ENCODE measurements around the gene MGAT4B. TPM values are rescaled to one million over a fixed set of nuclear protein-coding genes. Genes with fewer than 3 reads are reported as not detected.

The MGAT4B gene
- total and polyA plus RNA-seq, 2 of the 13 experiments (the other 11 are each of a cell fraction or from before 2014, with no cell fraction given), result 93.5 to 130 TPM

DNA sequence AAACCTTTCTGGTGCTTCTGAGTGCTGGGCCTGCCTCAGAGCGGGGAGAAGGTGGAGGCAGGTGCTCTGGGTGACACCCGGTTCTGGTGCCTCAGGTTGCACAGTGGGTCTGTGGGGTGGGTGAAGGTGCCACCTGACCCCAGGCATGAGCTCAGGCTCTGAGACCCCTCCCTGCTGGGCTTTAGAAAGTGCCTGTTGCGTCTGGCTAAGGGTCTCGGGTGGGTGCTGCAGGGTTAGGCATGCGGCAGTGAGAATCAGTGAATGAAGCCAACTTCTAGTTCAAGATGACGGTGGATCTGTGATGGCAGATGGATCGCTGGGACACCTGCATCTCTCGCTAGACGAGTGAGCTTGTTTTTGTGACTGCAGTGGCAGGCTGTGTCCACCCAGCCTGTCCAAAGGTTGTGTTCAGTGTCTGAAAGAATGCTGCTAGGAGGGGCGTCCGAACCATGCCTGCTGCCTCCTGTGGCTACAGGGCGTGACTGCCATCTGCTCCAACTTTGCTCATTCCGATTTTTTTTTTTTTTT lies 19.1 kb upstream of the MGAT4B start (continued):
- TF ChIP-seq, protein P1, sequence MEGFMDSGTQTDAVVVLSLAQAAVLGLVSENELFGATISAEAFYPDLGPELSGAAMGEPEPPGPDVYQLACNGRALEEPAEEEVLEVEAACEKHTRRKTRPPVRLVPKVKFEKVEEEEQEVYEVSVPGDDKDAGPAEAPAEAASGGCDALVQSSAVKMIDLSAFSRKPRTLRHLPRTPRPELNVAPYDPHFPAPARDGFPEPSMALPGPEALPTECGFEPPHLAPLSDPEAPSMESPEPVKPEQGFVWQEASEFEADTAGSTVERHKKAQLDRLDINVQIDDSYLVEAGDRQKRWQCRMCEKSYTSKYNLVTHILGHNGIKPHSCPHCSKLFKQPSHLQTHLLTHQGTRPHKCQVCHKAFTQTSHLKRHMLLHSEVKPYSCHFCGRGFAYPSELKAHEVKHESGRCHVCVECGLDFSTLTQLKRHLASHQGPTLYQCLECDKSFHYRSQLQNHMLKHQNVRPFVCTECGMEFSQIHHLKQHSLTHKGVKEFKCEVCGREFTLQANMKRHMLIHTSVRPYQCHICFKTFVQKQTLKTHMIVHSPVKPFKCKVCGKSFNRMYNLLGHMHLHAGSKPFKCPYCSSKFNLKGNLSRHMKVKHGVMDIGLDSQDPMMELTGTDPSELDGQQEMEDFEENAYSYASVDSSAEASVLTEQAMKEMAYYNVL (CRISPR knock-in tag; IDR thresholded peaks at IDR 0.05; ENCODE audit: borderline replicate concordance), result 0 out of 2 replicates have a peak, but pooled peaks have one; percentile 59
- TF ChIP-seq YEATS4 (CRISPR knock-in tag; IDR thresholded peaks at IDR 0.05; ENCODE audit: borderline replicate concordance), result peak; percentile 68
- TF ChIP-seq ZNF264 (CRISPR knock-in tag; IDR thresholded peaks at IDR 0.05), result no peak
- no peak for TF ChIP-seq NPAS2 (CRISPR knock-in tag; IDR thresholded peaks at IDR 0.05; ENCODE audit: borderline replicate concordance)
- no peak for TF ChIP-seq ZNF256 (CRISPR knock-in tag; conservative IDR thresholded peaks at IDR 0.05)
- 0 out of 2 replicates have a peak, but pooled peaks have one; percentile 25 for TF ChIP-seq RFXAP (CRISPR knock-in tag; IDR thresholded peaks at IDR 0.05; ENCODE audit: borderline replicate concordance)
- TF ChIP-seq, protein P2, sequence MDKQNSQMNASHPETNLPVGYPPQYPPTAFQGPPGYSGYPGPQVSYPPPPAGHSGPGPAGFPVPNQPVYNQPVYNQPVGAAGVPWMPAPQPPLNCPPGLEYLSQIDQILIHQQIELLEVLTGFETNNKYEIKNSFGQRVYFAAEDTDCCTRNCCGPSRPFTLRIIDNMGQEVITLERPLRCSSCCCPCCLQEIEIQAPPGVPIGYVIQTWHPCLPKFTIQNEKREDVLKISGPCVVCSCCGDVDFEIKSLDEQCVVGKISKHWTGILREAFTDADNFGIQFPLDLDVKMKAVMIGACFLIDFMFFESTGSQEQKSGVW (CRISPR knock-in tag; IDR thresholded peaks at IDR 0.05; ENCODE audit: borderline replicate concordance), result no peak
- TF ChIP-seq, protein P3, sequence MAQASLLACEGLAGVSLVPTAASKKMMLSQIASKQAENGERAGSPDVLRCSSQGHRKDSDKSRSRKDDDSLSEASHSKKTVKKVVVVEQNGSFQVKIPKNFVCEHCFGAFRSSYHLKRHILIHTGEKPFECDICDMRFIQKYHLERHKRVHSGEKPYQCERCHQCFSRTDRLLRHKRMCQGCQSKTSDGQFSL (CRISPR knock-in tag; IDR thresholded peaks at IDR 0.05), result no peak
- TF ChIP-seq, protein P4, sequence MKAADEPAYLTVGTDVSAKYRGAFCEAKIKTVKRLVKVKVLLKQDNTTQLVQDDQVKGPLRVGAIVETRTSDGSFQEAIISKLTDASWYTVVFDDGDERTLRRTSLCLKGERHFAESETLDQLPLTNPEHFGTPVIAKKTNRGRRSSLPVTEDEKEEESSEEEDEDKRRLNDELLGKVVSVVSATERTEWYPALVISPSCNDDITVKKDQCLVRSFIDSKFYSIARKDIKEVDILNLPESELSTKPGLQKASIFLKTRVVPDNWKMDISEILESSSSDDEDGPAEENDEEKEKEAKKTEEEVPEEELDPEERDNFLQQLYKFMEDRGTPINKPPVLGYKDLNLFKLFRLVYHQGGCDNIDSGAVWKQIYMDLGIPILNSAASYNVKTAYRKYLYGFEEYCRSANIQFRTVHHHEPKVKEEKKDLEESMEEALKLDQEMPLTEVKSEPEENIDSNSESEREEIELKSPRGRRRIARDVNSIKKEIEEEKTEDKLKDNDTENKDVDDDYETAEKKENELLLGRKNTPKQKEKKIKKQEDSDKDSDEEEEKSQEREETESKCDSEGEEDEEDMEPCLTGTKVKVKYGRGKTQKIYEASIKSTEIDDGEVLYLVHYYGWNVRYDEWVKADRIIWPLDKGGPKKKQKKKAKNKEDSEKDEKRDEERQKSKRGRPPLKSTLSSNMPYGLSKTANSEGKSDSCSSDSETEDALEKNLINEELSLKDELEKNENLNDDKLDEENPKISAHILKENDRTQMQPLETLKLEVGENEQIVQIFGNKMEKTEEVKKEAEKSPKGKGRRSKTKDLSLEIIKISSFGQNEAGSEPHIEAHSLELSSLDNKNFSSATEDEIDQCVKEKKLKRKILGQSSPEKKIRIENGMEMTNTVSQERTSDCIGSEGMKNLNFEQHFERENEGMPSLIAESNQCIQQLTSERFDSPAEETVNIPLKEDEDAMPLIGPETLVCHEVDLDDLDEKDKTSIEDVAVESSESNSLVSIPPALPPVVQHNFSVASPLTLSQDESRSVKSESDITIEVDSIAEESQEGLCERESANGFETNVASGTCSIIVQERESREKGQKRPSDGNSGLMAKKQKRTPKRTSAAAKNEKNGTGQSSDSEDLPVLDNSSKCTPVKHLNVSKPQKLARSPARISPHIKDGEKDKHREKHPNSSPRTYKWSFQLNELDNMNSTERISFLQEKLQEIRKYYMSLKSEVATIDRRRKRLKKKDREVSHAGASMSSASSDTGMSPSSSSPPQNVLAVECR (CRISPR knock-in tag; IDR thresholded peaks at IDR 0.05; ENCODE audit: borderline replicate concordance), result peak; percentile 75
- no peak for TF ChIP-seq ZBTB42 (CRISPR knock-in tag; IDR thresholded peaks at IDR 0.05)
- no peak for TF ChIP-seq SNAPC2 (CRISPR knock-in tag; IDR thresholded peaks at IDR 0.05)
- no peak for TF ChIP-seq ISL2 (CRISPR knock-in tag; IDR thresholded peaks at IDR 0.05)
- TF ChIP-seq ZNF460 (CRISPR knock-in tag; IDR thresholded peaks at IDR 0.05; ENCODE audit: borderline replicate concordance), result no peak
- TF ChIP-seq SOX13 (IDR thresholded peaks at IDR 0.05), result no peak
- peak in 1 of 2 experiments; percentile 33; a peak in 1 of 4 replicates for TF ChIP-seq SOX13 (CRISPR knock-in tag; conservative IDR thresholded peaks at IDR 0.05 in 1 of 2, IDR thresholded peaks at IDR 0.05 in 1 of 2)
- TF ChIP-seq CBFB (CRISPR knock-in tag; IDR thresholded peaks at IDR 0.05), result no peak
- TF ChIP-seq, protein P5, sequence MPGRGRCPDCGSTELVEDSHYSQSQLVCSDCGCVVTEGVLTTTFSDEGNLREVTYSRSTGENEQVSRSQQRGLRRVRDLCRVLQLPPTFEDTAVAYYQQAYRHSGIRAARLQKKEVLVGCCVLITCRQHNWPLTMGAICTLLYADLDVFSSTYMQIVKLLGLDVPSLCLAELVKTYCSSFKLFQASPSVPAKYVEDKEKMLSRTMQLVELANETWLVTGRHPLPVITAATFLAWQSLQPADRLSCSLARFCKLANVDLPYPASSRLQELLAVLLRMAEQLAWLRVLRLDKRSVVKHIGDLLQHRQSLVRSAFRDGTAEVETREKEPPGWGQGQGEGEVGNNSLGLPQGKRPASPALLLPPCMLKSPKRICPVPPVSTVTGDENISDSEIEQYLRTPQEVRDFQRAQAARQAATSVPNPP (CRISPR knock-in tag; IDR thresholded peaks at IDR 0.05), result no peak
- no peak for TF ChIP-seq PRMT3 (CRISPR knock-in tag; IDR thresholded peaks at IDR 0.05; ENCODE audit: borderline replicate concordance, low read depth)
- TF ChIP-seq ZNF792 (CRISPR knock-in tag; IDR thresholded peaks at IDR 0.05), result 0 out of 2 replicates have a peak, but pooled peaks have one; percentile 40
- TF ChIP-seq HIVEP1 (CRISPR knock-in tag; IDR thresholded peaks at IDR 0.05), result peak; percentile 43; the same call in 1 of the 2 replicates
- peak; percentile 63; the same call in 1 of the 2 replicates for TF ChIP-seq HDAC1 (CRISPR knock-in tag; IDR thresholded peaks at IDR 0.05)
- peak; percentile 49; the same call in 1 of the 2 replicates for TF ChIP-seq POLR2G (IDR thresholded peaks at IDR 0.05; ENCODE audit: low read depth, low read length)

All from HepG2 (cell line).